ENCODE data around the gene STX2.

- TF ChIP-seq POLR2AphosphoS5 (IDR thresholded peaks at IDR 0.05; ENCODE audit: low read length) (no peak), NR2C2 (IDR thresholded peaks at IDR 0.05; ENCODE audit: borderline replicate concordance, control insufficient read depth, insufficient read length, low read depth) (no peak), CREB1 (IDR thresholded peaks at IDR 0.05; ENCODE audit: low read depth) (no peak), CTCF (IDR thresholded peaks at IDR 0.05 in 2 of 3, conservative IDR thresholded peaks at IDR 0.05 in 1 of 3; ENCODE audit: control insufficient read depth in 2 of 3, extremely low read depth in 1 of 3, insufficient read depth in 1 of 3, low read depth in 3 of 3, low read length in 3 of 3) (no peak), IKZF1 (conservative IDR thresholded peaks at IDR 0.05) (no peak), PAX8 (IDR thresholded peaks at IDR 0.05) (no peak), SPI1 (IDR thresholded peaks at IDR 0.05; ENCODE audit: borderline replicate concordance, insufficient read depth, low read depth, low read length) (no peak), MEF2B (IDR thresholded peaks at IDR 0.05; ENCODE audit: partially characterized antibody, poor library complexity, severe bottlenecking) (no peak), E2F4 (IDR thresholded peaks at IDR 0.05; ENCODE audit: low read depth, low read length) (no peak), POLR2A (IDR thresholded peaks at IDR 0.05; ENCODE audit: low read depth, low read length) (no peak), RFX5 (IDR thresholded peaks at IDR 0.05; ENCODE audit: low read depth, low read length) (no peak), RELA (IDR thresholded peaks at IDR 0.05; ENCODE audit: borderline replicate concordance, partially characterized antibody) (no peak), MLLT1 (IDR thresholded peaks at IDR 0.05) (no peak)
- TF ChIP-seq, protein P1, sequence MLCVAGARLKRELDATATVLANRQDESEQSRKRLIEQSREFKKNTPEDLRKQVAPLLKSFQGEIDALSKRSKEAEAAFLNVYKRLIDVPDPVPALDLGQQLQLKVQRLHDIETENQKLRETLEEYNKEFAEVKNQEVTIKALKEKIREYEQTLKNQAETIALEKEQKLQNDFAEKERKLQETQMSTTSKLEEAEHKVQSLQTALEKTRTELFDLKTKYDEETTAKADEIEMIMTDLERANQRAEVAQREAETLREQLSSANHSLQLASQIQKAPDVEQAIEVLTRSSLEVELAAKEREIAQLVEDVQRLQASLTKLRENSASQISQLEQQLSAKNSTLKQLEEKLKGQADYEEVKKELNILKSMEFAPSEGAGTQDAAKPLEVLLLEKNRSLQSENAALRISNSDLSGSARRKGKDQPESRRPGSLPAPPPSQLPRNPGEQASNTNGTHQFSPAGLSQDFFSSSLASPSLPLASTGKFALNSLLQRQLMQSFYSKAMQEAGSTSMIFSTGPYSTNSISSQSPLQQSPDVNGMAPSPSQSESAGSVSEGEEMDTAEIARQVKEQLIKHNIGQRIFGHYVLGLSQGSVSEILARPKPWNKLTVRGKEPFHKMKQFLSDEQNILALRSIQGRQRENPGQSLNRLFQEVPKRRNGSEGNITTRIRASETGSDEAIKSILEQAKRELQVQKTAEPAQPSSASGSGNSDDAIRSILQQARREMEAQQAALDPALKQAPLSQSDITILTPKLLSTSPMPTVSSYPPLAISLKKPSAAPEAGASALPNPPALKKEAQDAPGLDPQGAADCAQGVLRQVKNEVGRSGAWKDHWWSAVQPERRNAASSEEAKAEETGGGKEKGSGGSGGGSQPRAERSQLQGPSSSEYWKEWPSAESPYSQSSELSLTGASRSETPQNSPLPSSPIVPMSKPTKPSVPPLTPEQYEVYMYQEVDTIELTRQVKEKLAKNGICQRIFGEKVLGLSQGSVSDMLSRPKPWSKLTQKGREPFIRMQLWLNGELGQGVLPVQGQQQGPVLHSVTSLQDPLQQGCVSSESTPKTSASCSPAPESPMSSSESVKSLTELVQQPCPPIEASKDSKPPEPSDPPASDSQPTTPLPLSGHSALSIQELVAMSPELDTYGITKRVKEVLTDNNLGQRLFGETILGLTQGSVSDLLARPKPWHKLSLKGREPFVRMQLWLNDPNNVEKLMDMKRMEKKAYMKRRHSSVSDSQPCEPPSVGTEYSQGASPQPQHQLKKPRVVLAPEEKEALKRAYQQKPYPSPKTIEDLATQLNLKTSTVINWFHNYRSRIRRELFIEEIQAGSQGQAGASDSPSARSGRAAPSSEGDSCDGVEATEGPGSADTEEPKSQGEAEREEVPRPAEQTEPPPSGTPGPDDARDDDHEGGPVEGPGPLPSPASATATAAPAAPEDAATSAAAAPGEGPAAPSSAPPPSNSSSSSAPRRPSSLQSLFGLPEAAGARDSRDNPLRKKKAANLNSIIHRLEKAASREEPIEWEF (IDR thresholded peaks at IDR 0.05; ENCODE audit: insufficient replicate concordance, low read depth, low read length), result no peak
These were observed 76.8 kb downstream of the STX2 start for GRCh38 chr12:130762319-130762675.

Data from GM12878 (cell line).